ENCODE results near the gene SLC25A38. TPM values are rescaled to one million over a fixed set of nuclear protein-coding genes. Genes with fewer than 3 reads are reported as not detected.
A peak's percentile ranks its signal among the peaks of the same experiment; 100 is the strongest.

Gene SLC25A38
- total RNA-seq, 1 experiment from 2014 or later = 29.7 TPM

GRCh38 chr3:39412668-39413260 is 29.6 kb downstream of the SLC25A38 start:
- H3F3A ChIP-seq (ENCODE audit: low read length, unreplicated experiment) = peaks cover 18% of the 10 kb centered on the region
- no peaks in the 10 kb centered on the region for H3K9me2 ChIP-seq (replicated peaks; ENCODE audit: low read length)
- no peaks in the 10 kb centered on the region for H3K9me3 ChIP-seq (ENCODE audit: low read length)
- H3K4me3 ChIP-seq (ENCODE audit: low read length) = no peak overlapping the region
- no peak overlapping the region for H3K9ac ChIP-seq (ENCODE audit: low read length)
- no peak overlapping the region for H2AFZ ChIP-seq (ENCODE audit: low read length)
- no peak overlapping the region for H3K4me2 ChIP-seq (ENCODE audit: low read length)
- H3K27ac ChIP-seq (ENCODE audit: low read length) = no peak overlapping the region
- peaks cover 54% of the 10 kb centered on the region for H4K20me1 ChIP-seq (ENCODE audit: low read length)
- peaks cover 18% of the 10 kb centered on the region for H3K4me1 ChIP-seq (ENCODE audit: insufficient read depth, low read length)
- TF ChIP-seq EZH2 (IDR thresholded peaks at IDR 0.05; ENCODE audit: low read length, unreplicated experiment) (no peak), CTCF (conservative IDR thresholded peaks at IDR 0.05; ENCODE audit: low read depth, low read length) (no peak), EZH2phosphoT487 (IDR thresholded peaks at IDR 0.05; ENCODE audit: borderline replicate concordance, low read length) (no peak)
- CTCF ChIA-PET = no interaction called here
- DNase-seq (no peak), ATAC-seq (no peak)
- no peaks in the 10 kb centered on the region for H3K27me3 ChIP-seq (ENCODE audit: low read length)
- BruUV-seq (replicated peaks) = no TSS peak
- intact Hi-C loops (cut with micrococcal nuclease) = loop anchor here (10.0 kb wide), 1 partner anchor 902 kb away; no protein-coding TSS in a partner anchor
- peaks cover 27% of the 10 kb centered on the region for H3K79me2 ChIP-seq (ENCODE audit: low read length)
- peaks cover 57% of the 10 kb centered on the region for H3K36me3 ChIP-seq (ENCODE audit: low read depth, low read length)
- POLR2A ChIA-PET (ENCODE audit: unreplicated experiment) = no interaction called here

GRCh38 chr3:39413691-39414420 is 30.7 kb downstream of the SLC25A38 start:
- CTCF ChIA-PET = no interaction called here
- no peak for TF ChIP-seq EZH2phosphoT487 (IDR thresholded peaks at IDR 0.05; ENCODE audit: borderline replicate concordance, low read length)
- TF ChIP-seq EZH2 (IDR thresholded peaks at IDR 0.05; ENCODE audit: low read length, unreplicated experiment) = no peak
- TF ChIP-seq CTCF (conservative IDR thresholded peaks at IDR 0.05; ENCODE audit: low read depth, low read length) = no peak
- Histone ChIP-seq H3K9me2 (replicated peaks; ENCODE audit: low read length) (no peaks in the 10 kb centered on the region), H3K9me3 (ENCODE audit: low read length) (no peaks in the 10 kb centered on the region), H3K4me2 (ENCODE audit: low read length) (no peak overlapping the region), H2AFZ (ENCODE audit: low read length) (no peak overlapping the region), H3K27me3 (ENCODE audit: low read length) (no peaks in the 10 kb centered on the region), H3K4me1 (ENCODE audit: insufficient read depth, low read length) (peaks cover 8% of the 10 kb centered on the region), H3K36me3 (ENCODE audit: low read depth, low read length) (peaks cover 47% of the 10 kb centered on the region), H3F3A (ENCODE audit: low read length, unreplicated experiment) (peaks cover 18% of the 10 kb centered on the region), H3K27ac (ENCODE audit: low read length) (no peak overlapping the region), H4K20me1 (ENCODE audit: low read length) (peaks cover 43% of the 10 kb centered on the region), H3K9ac (ENCODE audit: low read length) (no peak overlapping the region), H3K4me3 (ENCODE audit: low read length) (no peak overlapping the region), H3K79me2 (ENCODE audit: low read length) (peaks cover 16% of the 10 kb centered on the region)
- peak; percentile 1; the same call in 1 of the 2 replicates for ATAC-seq
- intact Hi-C loops (cut with micrococcal nuclease) = loop anchor here (10.0 kb wide), 1 partner anchor 901 kb away; no protein-coding TSS in a partner anchor
- POLR2A ChIA-PET (ENCODE audit: unreplicated experiment) = no interaction called here
- BruUV-seq (replicated peaks) = no TSS peak
- DNase-seq = no peak

Data from PC-3 (cell line).